HCT116 (cell line): ENCODE measurements around the gene XPO4. TPM values are rescaled to one million over a fixed set of nuclear protein-coding genes. Genes with fewer than 3 reads are reported as not detected.
"Not testable (repeated sequence)": the region's sequence is repeated elsewhere in the genome, so short reads cannot be mapped to it uniquely, and the experiment has no call there.

ENCODE experiments used
- ATAC-seq: fragments of 200-7000 bp; cut with Tn5 transposase; 2 replicates; pipeline ENCODE4 v1.9.1; 2020; ENCODE audit warnings: mild to moderate bottlenecking, moderate library complexity
- BruUV-seq: library from RNA; stranded (reverse); fragments of 400-500 nt; replicated peaks from 2 replicates; lab custom pipeline; 2021; lab: Mats Ljungman, UMichigan
- CTCF ChIA-PET: fragments of 300-600 bp; sonication (Branson Sonifier 250); formaldehyde crosslinking; loops from one replicate; lab custom pipeline; 2021; ENCODE audit warnings: antibody characterized with exemption; lab: Charles Lee
- POLR2A ChIA-PET: fragments of 300-600, 350-600 bp; sonication (Branson Sonifier 250); formaldehyde crosslinking; loops from one replicate; lab custom pipeline; 2021; ENCODE audit warnings: antibody characterized with exemption; lab: Charles Lee
- RAD21 ChIA-PET, 2 experiments: fragments of 300-600 bp; sonication (Branson Sonifier 250); formaldehyde crosslinking; loops; one replicate each; lab custom pipeline; 2023; ENCODE audit warnings: low total read pairs in 2 of 2; ENCODE audit not compliant: uncharacterized antibody in 2 of 2, unreplicated experiment in 2 of 2, low non-redundant PET in 1 of 2; lab: Charles Lee
- DNase-seq: peaks from one replicate; pipeline ENCODE4 v3.0.0-alpha.2; 2010; ENCODE audit warnings: low read depth, low spot score
- H2AFZ ChIP-seq: fragments of 200-600 bp; shearing (Covaris generic), sonication (generic); 2 replicates; pipeline ENCODE4 v1.6.1; 2017; ENCODE audit warnings: low read depth, mixed run types, mixed read lengths, antibody characterized with exemption, low read length; ENCODE audit not compliant: poor library complexity, severe bottlenecking
- H3K27ac ChIP-seq: 2 replicates; pipeline ENCODE4 v1.5.1; 2012; ENCODE audit warnings: low read depth, low read length
- H3K27me3 ChIP-seq: fragments of 200-600 bp; sonication (generic); 2 replicates; pipeline ENCODE4 v1.6.1; 2016; ENCODE audit warnings: mixed run types, low read length, mixed read lengths; ENCODE audit not compliant: insufficient read depth
- H3K36me3 ChIP-seq, 2 experiments: fragments of 200-500 bp in 1 of 2; fragments of 200-600 bp in 1 of 2; sonication (Bioruptor generic) in 1 of 2; sonication (generic) in 1 of 2; 2 replicates each; pipeline versions ENCODE4 v1.5.1 to v1.6.1; 2014 to 2016; ENCODE audit warnings: low read length in 2 of 2, inconsistent platforms in 1 of 2, mixed read lengths in 1 of 2, mixed run types in 1 of 2; ENCODE audit not compliant: insufficient read depth in 2 of 2, control insufficient read depth in 1 of 2
- H3K4me1 ChIP-seq, 2 experiments: fragments of 200-600 bp in 1 of 2; sonication (generic) in 1 of 2; 2 replicates each; pipeline versions ENCODE4 v1.5.1 to v1.6.1; 2012 to 2017; ENCODE audit warnings: low read length in 2 of 2, inconsistent platforms in 1 of 2, mild to moderate bottlenecking in 1 of 2, mixed read lengths in 1 of 2, mixed run types in 1 of 2, moderate library complexity in 1 of 2; ENCODE audit not compliant: insufficient read depth in 2 of 2, control insufficient read depth in 1 of 2
- H3K4me2 ChIP-seq: fragments of 200-600 bp; sonication (generic); 2 replicates; pipeline ENCODE4 v1.6.1; 2017; ENCODE audit warnings: mixed run types, low read length, mixed read lengths
- H3K4me3 ChIP-seq, 2 experiments: fragments of 200-600 bp in 1 of 2; sonication (generic) in 1 of 2; replicated peaks in 1 of 2; 2 replicates each; pipeline ENCODE4 v1.5.1; 2011 to 2016; ENCODE audit warnings: low read length in 2 of 2, control low read depth in 1 of 2, low read depth in 1 of 2, mild to moderate bottlenecking in 1 of 2, mixed read lengths in 1 of 2, mixed run types in 1 of 2
- H3K79me2 ChIP-seq: fragments of 200-600 bp; sonication (generic); 2 replicates; pipeline ENCODE4 v1.6.1; 2017; ENCODE audit warnings: mild to moderate bottlenecking, mixed run types, low read length, moderate library complexity, mixed read lengths; ENCODE audit not compliant: insufficient read depth
- H3K9ac ChIP-seq: fragments of 200-600 bp; sonication (generic); 2 replicates; pipeline ENCODE4 v1.6.1; 2016; ENCODE audit warnings: low read length, mixed read lengths
- H3K9me2 ChIP-seq: fragments of 200-600 bp; sonication (generic), shearing (Covaris generic); 2 replicates; pipeline ENCODE4 v1.6.1; 2017; ENCODE audit warnings: mixed run types, mild to moderate bottlenecking, moderate library complexity; ENCODE audit not compliant: insufficient read depth
- H3K9me3 ChIP-seq, 2 experiments: fragments of 200-500 bp in 1 of 2; fragments of 200-600 bp in 1 of 2; sonication (Bioruptor generic) in 1 of 2; sonication (generic) in 1 of 2; 2 replicates each; pipeline ENCODE4 v1.6.1; 2014 to 2017; ENCODE audit warnings: low read length in 2 of 2, mixed read lengths in 2 of 2, inconsistent platforms in 1 of 2, low read depth in 1 of 2, mild to moderate bottlenecking in 1 of 2, mixed run types in 1 of 2, moderate library complexity in 1 of 2; ENCODE audit not compliant: control insufficient read depth in 1 of 2, insufficient read depth in 1 of 2
- H4K20me1 ChIP-seq: fragments of 200-600 bp; sonication (generic), shearing (Covaris generic); 2 replicates; pipeline ENCODE4 v1.6.1; 2017; ENCODE audit warnings: mixed run types, mild to moderate bottlenecking, moderate library complexity; ENCODE audit not compliant: insufficient read depth
- CBX3 ChIP-seq: IDR thresholded peaks from 2 replicates; pipeline ENCODE4 v1.6.1; 2012; ENCODE audit warnings: low read depth
- EGR1 ChIP-seq: IDR thresholded peaks from 2 replicates; pipeline ENCODE4 v1.6.1; 2012; ENCODE audit warnings: low read depth
- ELF1 ChIP-seq: IDR thresholded peaks from 2 replicates; pipeline ENCODE4 v1.6.1; 2012; ENCODE audit warnings: low read depth, borderline replicate concordance
- EZH2phosphoT487 ChIP-seq: fragments of 200-600 bp; IDR thresholded peaks from 2 replicates; pipeline ENCODE4 v1.6.1; 2018; ENCODE audit warnings: antibody characterized with exemption, borderline replicate concordance
- FOSL1 ChIP-seq: IDR thresholded peaks from 2 replicates; pipeline ENCODE4 v1.6.1; 2012; ENCODE audit warnings: low read depth
- JUND ChIP-seq: IDR thresholded peaks from 2 replicates; pipeline ENCODE4 v1.6.1; 2012
- RAD21 ChIP-seq: IDR thresholded peaks from 2 replicates; pipeline ENCODE4 v1.6.1; 2012; ENCODE audit warnings: low read depth, mild to moderate bottlenecking
- SIN3A ChIP-seq: IDR thresholded peaks from 2 replicates; pipeline ENCODE4 v1.6.1; 2012; ENCODE audit warnings: low read depth
- SRF ChIP-seq: IDR thresholded peaks from 2 replicates; pipeline ENCODE4 v1.6.1; 2012; ENCODE audit warnings: low read depth
- TCF7L2 ChIP-seq: IDR thresholded peaks from 2 replicates; pipeline ENCODE4 v1.7.0; 2011; ENCODE audit warnings: borderline replicate concordance, inconsistent platforms; ENCODE audit not compliant: insufficient read depth, insufficient read length; ENCODE audit errors: extremely low read depth
- YY1 ChIP-seq: IDR thresholded peaks from 2 replicates; pipeline ENCODE4 v1.6.1; 2011; ENCODE audit warnings: low read length, low read depth, moderate library complexity, mild to moderate bottlenecking; ENCODE audit not compliant: insufficient replicate concordance; ENCODE audit errors: extremely low read depth
- ZFX ChIP-seq: fragments of 450-650 bp; IDR thresholded peaks from 2 replicates; pipeline ENCODE4 v1.6.1; 2017
- ZNF274 ChIP-seq: fragments of 200-500 bp; sonication (Bioruptor generic); IDR thresholded peaks from 2 replicates; pipeline ENCODE4 v1.6.1; 2014; ENCODE audit warnings: mild to moderate bottlenecking, low read depth, low read length, inconsistent platforms
- intact Hi-C: fragments of 100-400 bp; cut with micrococcal nuclease; formaldehyde crosslinking; loops from 2 replicates; pipeline ENCODE4 v1.10.0; 2022
- total RNA-seq: library from RNA; stranded (reverse); gene quantifications from one replicate; pipeline ENCODE4 v1.2.1, GENCODE V29; 2021; ENCODE audit not compliant: unreplicated experiment
- TF ChIP-seq, protein P1 (sequence below): IDR thresholded peaks from 2 replicates; pipeline ENCODE4 v1.6.1; 2012
- TF ChIP-seq, protein P2 (sequence below): IDR thresholded peaks from 2 replicates; pipeline ENCODE4 v1.6.1; 2011; ENCODE audit warnings: mild to moderate bottlenecking, low read length, moderate library complexity; ENCODE audit not compliant: insufficient replicate concordance; ENCODE audit errors: extremely low read depth

Gene XPO4
- total RNA-seq, 1 experiment from 2014 or later = 29.7 TPM

DNA sequence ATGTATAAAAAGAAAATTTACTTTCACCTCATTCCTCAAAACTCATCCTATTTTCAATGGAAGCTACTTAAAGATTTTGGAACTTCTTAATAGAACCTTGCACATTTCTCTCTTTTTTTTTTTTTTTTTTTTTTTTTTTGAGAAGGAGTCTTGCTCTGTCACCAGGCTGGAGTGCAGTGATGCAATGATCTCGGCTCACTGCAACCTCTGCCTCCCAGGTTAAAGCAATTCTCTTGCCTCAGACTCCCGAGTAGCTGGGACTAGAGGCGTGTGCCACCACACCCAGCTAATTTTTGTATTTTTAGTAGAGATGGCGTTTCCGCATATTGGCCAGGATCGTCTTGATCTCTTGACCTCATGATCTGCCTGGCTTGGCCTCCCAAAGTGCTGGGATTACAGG lies 40.9 kb downstream of the XPO4 start:
- H3K4me3 ChIP-seq, H3K27ac ChIP-seq, H4K20me1 ChIP-seq, CTCF ChIA-PET, H3K9me3 ChIP-seq, RAD21 ChIA-PET, BruUV-seq, DNase-seq, H2AFZ ChIP-seq, H3K4me1 ChIP-seq, ATAC-seq, H3K4me2 ChIP-seq, H3K9me2 ChIP-seq, intact Hi-C loops, H3K9ac ChIP-seq, H3K27me3 ChIP-seq: not testable (repeated sequence)
- Histone ChIP-seq H3K79me2 (peaks cover 75% of the 10 kb centered on the region), H3K36me3 (peaks cover 2 to 10% of the 10 kb centered on the region in 2 experiments; a peak in 2 of 4 replicates)
- POLR2A ChIA-PET = interaction anchor here (0.7 kb wide), 1 partner anchor 403 kb away, joined by 4 read pairs; no protein-coding TSS in a partner anchor

DNA sequence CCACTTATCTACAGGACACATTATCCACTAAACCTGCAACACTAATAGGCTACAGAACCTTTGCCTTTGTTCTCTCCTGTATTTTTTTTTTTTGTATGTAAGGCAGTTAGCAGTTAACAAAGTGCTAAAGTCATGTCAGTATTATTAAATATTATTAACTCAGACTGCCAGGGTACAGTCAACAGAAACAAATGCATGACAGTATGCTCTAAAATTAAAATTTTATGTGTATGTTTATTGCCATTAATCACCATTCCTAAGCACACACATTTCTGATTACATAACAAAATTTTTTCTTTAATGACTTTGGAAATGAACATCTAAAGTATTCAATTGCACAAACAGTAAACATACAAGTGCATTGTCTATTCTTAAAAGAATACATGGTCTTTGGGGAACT lies 41.7 kb downstream of the XPO4 start:
- RAD21 ChIA-PET = no interaction called here

More for the DNA sequence above, 41.7 kb downstream of the XPO4 start:
- Histone ChIP-seq H3K36me3 (peaks cover 2 to 10% of the 10 kb centered on the region in 2 experiments; a peak in 2 of 4 replicates), H3K27ac (no peak overlapping the region), H3K9me3 (no peaks in the 10 kb centered on the region), H3K27me3 (no peaks in the 10 kb centered on the region), H3K79me2 (peaks cover 75% of the 10 kb centered on the region), H2AFZ (no peak overlapping the region), H3K4me1 (no peaks in the 10 kb centered on the region), H4K20me1 (peaks cover 6% of the 10 kb centered on the region; the same call in 1 of the 2 replicates), H3K9ac (no peak overlapping the region), H3K4me3 (no peak overlapping the region), H3K9me2 (no peaks in the 10 kb centered on the region), H3K4me2 (no peak overlapping the region)
- TF ChIP-seq FOSL1 = no peak
- TF ChIP-seq, protein P1, sequence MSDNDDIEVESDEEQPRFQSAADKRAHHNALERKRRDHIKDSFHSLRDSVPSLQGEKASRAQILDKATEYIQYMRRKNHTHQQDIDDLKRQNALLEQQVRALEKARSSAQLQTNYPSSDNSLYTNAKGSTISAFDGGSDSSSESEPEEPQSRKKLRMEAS = no peak
- no peak for TF ChIP-seq ZNF274
- TF ChIP-seq ELF1 = no peak
- no peak for TF ChIP-seq JUND
- no peak for TF ChIP-seq EZH2phosphoT487
- TF ChIP-seq TCF7L2 = no peak
- no peak for TF ChIP-seq YY1
- TF ChIP-seq SIN3A = no peak
- TF ChIP-seq, protein P2, sequence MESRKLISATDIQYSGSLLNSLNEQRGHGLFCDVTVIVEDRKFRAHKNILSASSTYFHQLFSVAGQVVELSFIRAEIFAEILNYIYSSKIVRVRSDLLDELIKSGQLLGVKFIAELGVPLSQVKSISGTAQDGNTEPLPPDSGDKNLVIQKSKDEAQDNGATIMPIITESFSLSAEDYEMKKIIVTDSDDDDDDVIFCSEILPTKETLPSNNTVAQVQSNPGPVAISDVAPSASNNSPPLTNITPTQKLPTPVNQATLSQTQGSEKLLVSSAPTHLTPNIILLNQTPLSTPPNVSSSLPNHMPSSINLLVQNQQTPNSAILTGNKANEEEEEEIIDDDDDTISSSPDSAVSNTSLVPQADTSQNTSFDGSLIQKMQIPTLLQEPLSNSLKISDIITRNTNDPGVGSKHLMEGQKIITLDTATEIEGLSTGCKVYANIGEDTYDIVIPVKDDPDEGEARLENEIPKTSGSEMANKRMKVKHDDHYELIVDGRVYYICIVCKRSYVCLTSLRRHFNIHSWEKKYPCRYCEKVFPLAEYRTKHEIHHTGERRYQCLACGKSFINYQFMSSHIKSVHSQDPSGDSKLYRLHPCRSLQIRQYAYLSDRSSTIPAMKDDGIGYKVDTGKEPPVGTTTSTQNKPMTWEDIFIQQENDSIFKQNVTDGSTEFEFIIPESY = no peak
- TF ChIP-seq EGR1 = no peak
- no peak for TF ChIP-seq CBX3
- TF ChIP-seq SRF = no peak
- TF ChIP-seq RAD21 = no peak
- TF ChIP-seq ZFX = no peak
- no peak for DNase-seq
- POLR2A ChIA-PET = interaction anchor here (0.7 kb wide), 1 partner anchor 402 kb away, joined by 4 read pairs; no protein-coding TSS in a partner anchor
- ATAC-seq = no peak
- TSS peak; percentile 4 for BruUV-seq
- intact Hi-C loops = no loop called here
- CTCF ChIA-PET = no interaction called here
